Vein endothelial cell (primary cell): Measurements from ENCODE around the gene EGF. TPM values are rescaled to one million over a fixed set of nuclear protein-coding genes. Genes with fewer than 3 reads are reported as not detected.

Source experiments
- small RNA-seq: library from RNA; depleted of rRNA; stranded (forward); fragments of <200 nt; gene quantifications from one replicate; pipeline ENCODE3, GENCODE V24; 2012
- total RNA-seq: library from RNA; depleted of rRNA; stranded (reverse); fragments of >200 nt; gene quantifications from 2 replicates; pipeline ENCODE4 v1.2.3, GENCODE V29; 2012

EGF gene
- under 0.01 and 0.38 TPM in 2 replicates for total RNA-seq

DNA sequence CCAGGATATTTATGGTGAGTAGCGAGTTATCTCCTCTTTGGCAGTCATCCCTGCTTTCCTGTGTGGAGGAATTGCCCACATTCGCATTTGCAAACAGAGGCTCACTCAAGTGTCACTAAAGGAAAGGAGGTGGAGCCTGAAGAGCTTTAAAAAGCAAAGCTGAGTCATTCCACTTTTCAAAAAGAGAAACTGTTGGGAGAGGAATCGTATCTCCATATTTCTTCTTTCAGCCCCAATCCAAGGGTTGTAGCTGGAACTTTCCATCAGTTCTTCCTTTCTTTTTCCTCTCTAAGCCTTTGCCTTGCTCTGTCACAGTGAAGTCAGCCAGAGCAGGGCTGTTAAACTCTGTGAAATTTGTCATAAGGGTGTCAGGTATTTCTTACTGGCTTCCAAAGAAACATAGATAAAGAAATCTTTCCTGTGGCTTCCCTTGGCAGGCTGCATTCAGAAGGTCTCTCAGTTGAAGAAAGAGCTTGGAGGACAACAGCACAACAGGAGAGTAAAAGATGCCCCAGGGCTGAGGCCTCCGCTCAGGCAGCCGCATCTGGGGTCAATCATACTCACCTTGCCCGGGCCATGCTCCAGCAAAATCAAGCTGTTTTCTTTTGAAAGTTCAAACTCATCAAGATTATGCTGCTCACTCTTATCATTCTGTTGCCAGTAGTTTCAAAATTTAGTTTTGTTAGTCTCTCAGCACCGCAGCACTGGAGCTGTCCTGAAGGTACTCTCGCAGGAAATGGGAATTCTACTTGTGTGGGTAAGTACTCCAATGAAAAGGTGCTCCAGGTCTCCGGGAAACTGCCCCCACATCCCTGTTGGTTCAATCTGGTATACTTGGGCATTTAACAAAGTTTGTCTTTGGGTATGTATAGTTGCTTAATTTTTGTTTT is at the start of gene EGF:
Gene EGF, plus strand, starts transcription at position 178 of the 890 bp plus-strand sequence. Its CDS starts 453 bp downstream, at position 631.

Small RNAs within 50 kb of the gene (small RNA-seq; reads per million reads assigned to genes)
- 8.1 reads per million, percentile 95 among the genes with 10 or more reads in this experiment for gene RNU6-35P

Other genes with a start within 250 kb of the EGF start
- 36.6 and 44.4 TPM in 2 replicates for gene CASP6, start 209.4 kb upstream of the EGF start, total RNA-seq
- 7.7 and 8.8 TPM in 2 replicates for gene PLA2G12A, start 182.8 kb upstream of the EGF start, total RNA-seq
- gene CFI, start 110.9 kb upstream of the EGF start, total RNA-seq, result 47.0 and 48.1 TPM in 2 replicates
- 4.6 and 7.9 TPM in 2 replicates for gene GAR1, start 97.1 kb upstream of the EGF start, total RNA-seq
- not detected in 2 replicates for gene RRH, start 84.9 kb upstream of the EGF start, total RNA-seq
- under 0.01 and 0.19 TPM in 2 replicates for gene LRIT3, start 64.8 kb upstream of the EGF start, total RNA-seq